ENCODE data around the gene ETS2. TPM values are rescaled to one million over a fixed set of nuclear protein-coding genes. Genes with fewer than 3 reads are reported as not detected.

The ETS2 gene
- total RNA-seq, 2 donors from 2014 or later: 98.4 to 102 TPM

GRCh38 chr21:38774152-38774551 is 31.6 kb upstream of the ETS2 start:
- H3K27ac ChIP-seq (ENCODE audit: low read depth, low read length): no peak overlapping the region
- peaks cover 11% of the 10 kb centered on the region for H3K9me3 ChIP-seq (ENCODE audit: control insufficient read depth, low read length)
- Mint-ChIP-seq H3K4me1 (peaks cover 8% of the 10 kb centered on the region), H3K9me3 (peaks cover 12% of the 10 kb centered on the region), H3K27ac (no peak overlapping the region), H3K36me3 (ENCODE audit: low read depth) (peaks cover 3% of the 10 kb centered on the region), H3K4me3 (no peak overlapping the region), H3K27me3 (ENCODE audit: insufficient read depth) (peaks cover 9% of the 10 kb centered on the region)
- H3K4me3 ChIP-seq (ENCODE audit: low read length): no peak overlapping the region
- H3K4me1 ChIP-seq (ENCODE audit: control insufficient read depth, insufficient read depth, low read length): no peaks in the 10 kb centered on the region
- no peak for TF ChIP-seq CTCF (conservative IDR thresholded peaks at IDR 0.05)
- H3K27me3 ChIP-seq (ENCODE audit: control insufficient read depth, insufficient read depth, low read length, poor library complexity, severe bottlenecking): no peaks in the 10 kb centered on the region
- H3K9ac ChIP-seq (ENCODE audit: extremely low read depth, low read length, poor library complexity, severe bottlenecking): no peak overlapping the region
- no peaks in the 10 kb centered on the region for H3K36me3 ChIP-seq (ENCODE audit: control insufficient read depth, insufficient read depth, low read length)
- DNase-seq: no peak
- WGBS, 2 experiments (ENCODE audit: insufficient coverage in 1 of 2, insufficient read length in 1 of 2): 93 to 97% methylated on average over 4 to 5 of the region's 5 CpGs

GRCh38 chr21:38774586-38775285 is 31.0 kb upstream of the ETS2 start:
- H3K27me3 Mint-ChIP-seq (ENCODE audit: insufficient read depth): peaks cover 9% of the 10 kb centered on the region
- TF ChIP-seq CTCF (conservative IDR thresholded peaks at IDR 0.05): no peak
- H3K9me3 Mint-ChIP-seq: peaks cover 16% of the 10 kb centered on the region
- no peak overlapping the region for H3K4me3 Mint-ChIP-seq
- H3K36me3 Mint-ChIP-seq (ENCODE audit: low read depth): peaks cover 3% of the 10 kb centered on the region
- no peak overlapping the region for H3K27ac Mint-ChIP-seq
- no peaks in the 10 kb centered on the region for H3K36me3 ChIP-seq (ENCODE audit: control insufficient read depth, insufficient read depth, low read length)
- no peak overlapping the region for H3K4me3 ChIP-seq (ENCODE audit: low read length)
- H3K9me3 ChIP-seq (ENCODE audit: control insufficient read depth, low read length): peaks cover 11% of the 10 kb centered on the region
- no peaks in the 10 kb centered on the region for H3K27me3 ChIP-seq (ENCODE audit: control insufficient read depth, insufficient read depth, low read length, poor library complexity, severe bottlenecking)
- no peak for DNase-seq
- no peaks in the 10 kb centered on the region for H3K4me1 ChIP-seq (ENCODE audit: control insufficient read depth, insufficient read depth, low read length)
- 87 to 92% methylated on average over 5 to 11 of the region's 12 CpGs for WGBS, 2 experiments (ENCODE audit: insufficient coverage in 1 of 2, insufficient read length in 1 of 2)
- no peak overlapping the region for H3K9ac ChIP-seq (ENCODE audit: extremely low read depth, low read length, poor library complexity, severe bottlenecking)
- H3K4me1 Mint-ChIP-seq: peaks cover 8% of the 10 kb centered on the region
- no peak overlapping the region for H3K27ac ChIP-seq (ENCODE audit: low read depth, low read length)

GRCh38 chr21:38775733-38776132 is 30.0 kb upstream of the ETS2 start:
- H3K36me3 Mint-ChIP-seq (ENCODE audit: low read depth): peaks cover 3% of the 10 kb centered on the region
- no peak overlapping the region for H3K27ac Mint-ChIP-seq
- no peak overlapping the region for H3K4me3 Mint-ChIP-seq
- H3K27me3 Mint-ChIP-seq (ENCODE audit: insufficient read depth): peaks cover 9% of the 10 kb centered on the region
- H3K9me3 Mint-ChIP-seq: peaks cover 16% of the 10 kb centered on the region
- Histone ChIP-seq H3K9ac (ENCODE audit: extremely low read depth, low read length, poor library complexity, severe bottlenecking) (no peak overlapping the region), H3K9me3 (ENCODE audit: control insufficient read depth, low read length) (peaks cover 11% of the 10 kb centered on the region), H3K4me3 (ENCODE audit: low read length) (no peak overlapping the region), H3K4me1 (ENCODE audit: control insufficient read depth, insufficient read depth, low read length) (no peaks in the 10 kb centered on the region), H3K27me3 (ENCODE audit: control insufficient read depth, insufficient read depth, low read length, poor library complexity, severe bottlenecking) (no peaks in the 10 kb centered on the region), H3K36me3 (ENCODE audit: control insufficient read depth, insufficient read depth, low read length) (no peaks in the 10 kb centered on the region), H3K27ac (ENCODE audit: low read depth, low read length) (no peak overlapping the region)
- no peak for TF ChIP-seq CTCF (conservative IDR thresholded peaks at IDR 0.05)
- 88 to 100% methylated on average over 1 to 5 of the region's 5 CpGs for WGBS, 2 experiments (ENCODE audit: insufficient coverage in 1 of 2, insufficient read length in 1 of 2)
- no peak for DNase-seq
- peaks cover 2% of the 10 kb centered on the region for H3K4me1 Mint-ChIP-seq

All from endodermal cell (in vitro differentiated cells).